PC-3 (cell line): ENCODE data around the gene C10orf71. TPM values are rescaled to one million over a fixed set of nuclear protein-coding genes. Genes with fewer than 3 reads are reported as not detected.

Source experiments
- ATAC-seq: fragments of 200-7000 bp; cut with Tn5 transposase; 2 replicates; pipeline ENCODE4 v1.9.1; 2020; ENCODE audit warnings: mild to moderate bottlenecking, moderate library complexity
- BruUV-seq: library from RNA; stranded (reverse); fragments of 400-500 nt; replicated peaks from 2 replicates; lab custom pipeline; 2021; lab: Mats Ljungman, UMichigan
- CTCF ChIA-PET: fragments of 300-600 bp; sonication (Branson Sonifier 250); formaldehyde crosslinking; loops from one replicate; lab custom pipeline; 2022; ENCODE audit warnings: antibody characterized with exemption; lab: Charles Lee
- POLR2A ChIA-PET: fragments of 300-600 bp; sonication (Branson Sonifier 250); formaldehyde crosslinking; loops from one replicate; lab custom pipeline; 2022; ENCODE audit warnings: antibody characterized with exemption; ENCODE audit not compliant: unreplicated experiment; lab: Charles Lee
- DNase-seq: peaks from one replicate; pipeline ENCODE4 v3.0.0-alpha.2; 2015
- H2AFZ ChIP-seq: fragments of 300-600 bp; sonication (generic); 2 replicates; pipeline ENCODE4 v1.6.0; 2016; ENCODE audit warnings: antibody characterized with exemption, low read length
- H3F3A ChIP-seq: fragments of 300-600 bp; sonication (generic); one replicate; pipeline ENCODE4 v1.6.0; 2017; ENCODE audit warnings: antibody characterized with exemption, low read length, control low read depth, mild to moderate bottlenecking; ENCODE audit not compliant: unreplicated experiment
- H3K27ac ChIP-seq: fragments of 300-600 bp; sonication (generic); 2 replicates; pipeline ENCODE4 v1.5.1; 2016; ENCODE audit warnings: mild to moderate bottlenecking, low read length
- H3K27me3 ChIP-seq: fragments of 300-600 bp; sonication (generic); 2 replicates; pipeline ENCODE4 v1.6.1; 2016; ENCODE audit warnings: low read length, mixed read lengths
- H3K36me3 ChIP-seq: fragments of 300-600 bp; sonication (generic); 2 replicates; pipeline ENCODE4 v1.6.1; 2016; ENCODE audit warnings: low read depth, mixed run types, low read length, mixed read lengths
- H3K4me1 ChIP-seq: fragments of 300-600 bp; sonication (generic); 2 replicates; pipeline ENCODE4 v1.5.1; 2016; ENCODE audit warnings: low read length; ENCODE audit not compliant: insufficient read depth
- H3K4me2 ChIP-seq: fragments of 300-600 bp; sonication (generic); 2 replicates; pipeline ENCODE4 v1.6.0; 2016; ENCODE audit warnings: low read length
- H3K4me3 ChIP-seq: fragments of 300-600 bp; sonication (generic); 2 replicates; pipeline ENCODE4 v1.5.1; 2016; ENCODE audit warnings: mild to moderate bottlenecking, low read length, mixed read lengths
- H3K79me2 ChIP-seq: fragments of 300-600 bp; sonication (generic); 2 replicates; pipeline ENCODE4 v1.6.1; 2017; ENCODE audit warnings: low read length, mixed read lengths
- H3K9ac ChIP-seq: fragments of 300-600 bp; sonication (generic); 2 replicates; pipeline ENCODE4 v1.6.0; 2016; ENCODE audit warnings: mild to moderate bottlenecking, low read length
- H3K9me2 ChIP-seq: fragments of 300-600 bp; sonication (generic); replicated peaks from 2 replicates; pipeline ENCODE4 v1.6.1; 2016; ENCODE audit warnings: mixed run types, low read length, mixed read lengths
- H3K9me3 ChIP-seq: fragments of 300-600 bp; sonication (generic); 2 replicates; pipeline ENCODE4 v1.6.1; 2016; ENCODE audit warnings: low read length, mixed read lengths
- H4K20me1 ChIP-seq: fragments of 300-600 bp; sonication (generic); 2 replicates; pipeline ENCODE4 v1.6.1; 2016; ENCODE audit warnings: low read length, mixed read lengths
- CTCF ChIP-seq: fragments of 300-600 bp; sonication (generic); conservative IDR thresholded peaks from 2 replicates; pipeline ENCODE4 v1.5.1; 2017; ENCODE audit warnings: antibody characterized with exemption, low read depth, mild to moderate bottlenecking, low read length
- EZH2 ChIP-seq: fragments of 300-600 bp; sonication (generic); IDR thresholded peaks from one replicate; pipeline ENCODE4 v1.6.1; 2017; ENCODE audit warnings: antibody characterized with exemption, mild to moderate bottlenecking, low read length; ENCODE audit not compliant: unreplicated experiment
- EZH2phosphoT487 ChIP-seq: fragments of 300-600 bp; sonication (generic); IDR thresholded peaks from 2 replicates; pipeline ENCODE4 v1.6.1; 2018; ENCODE audit warnings: mild to moderate bottlenecking, antibody characterized with exemption, low read length, borderline replicate concordance
- intact Hi-C: fragments of 100-400 bp; cut with micrococcal nuclease; formaldehyde crosslinking; loops from 2 replicates; pipeline ENCODE4 v1.9.0; 2023
- total RNA-seq: library from RNA; depleted of rRNA; stranded (reverse); fragments of >200 nt; gene quantifications from 2 replicates; pipeline ENCODE4 v1.2.3, GENCODE V29; 2014

The C10orf71 gene
- total RNA-seq, 1 experiment from 2014 or later, result not detected

- Histone ChIP-seq H2AFZ (no peak overlapping the region), H3K4me3 (no peak overlapping the region), H3K4me1 (peaks cover 19% of the 10 kb centered on the region), H3K36me3 (no peaks in the 10 kb centered on the region), H4K20me1 (no peaks in the 10 kb centered on the region), H3K9ac (no peak overlapping the region), H3K9me2 (no peaks in the 10 kb centered on the region), H3K79me2 (no peaks in the 10 kb centered on the region), H3K9me3 (no peaks in the 10 kb centered on the region), H3K4me2 (no peak overlapping the region), H3K27me3 (peaks cover 14% of the 10 kb centered on the region; the same call in 1 of the 2 replicates), H3F3A (no peaks in the 10 kb centered on the region), H3K27ac (no peak overlapping the region)
- POLR2A ChIA-PET, result no interaction called here
- ATAC-seq, result no peak
- no TSS peak for BruUV-seq
- TF ChIP-seq CTCF (no peak), EZH2 (no peak), EZH2phosphoT487 (no peak)
- CTCF ChIA-PET, result no interaction called here
- intact Hi-C loops, result no loop called here
- no peak for DNase-seq
These were observed 57.2 kb downstream of the C10orf71 start for GRCh38 chr10:49356181-49356580.

- no peaks in the 10 kb centered on the region for H3F3A ChIP-seq
- H3K79me2 ChIP-seq, result no peaks in the 10 kb centered on the region
- no TSS peak for BruUV-seq
- CTCF ChIA-PET, result no interaction called here
- H3K9me3 ChIP-seq, result no peaks in the 10 kb centered on the region
- peaks cover 12% of the 10 kb centered on the region for H3K4me1 ChIP-seq
- no peaks in the 10 kb centered on the region for H3K36me3 ChIP-seq
- no peak overlapping the region for H2AFZ ChIP-seq
- no peak for TF ChIP-seq CTCF
- TF ChIP-seq EZH2, result no peak
- no peak for TF ChIP-seq EZH2phosphoT487
- no peaks in the 10 kb centered on the region for H3K9me2 ChIP-seq
- ATAC-seq (no peak), DNase-seq (no peak)
- POLR2A ChIA-PET, result no interaction called here
- H4K20me1 ChIP-seq, result no peaks in the 10 kb centered on the region
- peaks cover 17% of the 10 kb centered on the region; the same call in 1 of the 2 replicates for H3K27me3 ChIP-seq
- intact Hi-C loops, result no loop called here
- H3K4me3 ChIP-seq, result no peak overlapping the region
- H3K9ac ChIP-seq, result no peak overlapping the region
- no peak overlapping the region for H3K4me2 ChIP-seq
- H3K27ac ChIP-seq, result no peak overlapping the region
These were observed 58.0 kb downstream of the C10orf71 start for GRCh38 chr10:49356944-49357343.

DNA sequence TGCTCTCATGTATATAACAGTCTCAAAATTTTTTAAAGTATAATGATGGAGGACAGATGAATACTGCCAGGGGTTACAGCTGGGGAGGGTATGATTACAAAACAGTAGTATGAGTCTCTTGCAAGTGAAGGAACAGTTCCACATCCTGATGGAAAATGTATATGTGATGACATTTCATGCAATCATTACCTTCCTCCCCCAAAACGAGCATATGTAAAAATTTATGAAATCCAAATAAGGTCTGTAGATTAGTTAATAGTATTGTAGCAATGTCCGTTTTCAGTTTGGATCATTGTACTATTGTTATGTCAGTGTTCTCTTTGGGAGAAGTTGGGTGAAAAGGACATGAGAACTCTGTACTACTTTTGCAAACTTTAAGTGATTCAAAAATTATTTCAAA is 58.9 kb downstream of the C10orf71 start:
- H3K4me2 ChIP-seq, result no peak overlapping the region
- H3K79me2 ChIP-seq, result no peaks in the 10 kb centered on the region
- no peak overlapping the region for H3K4me3 ChIP-seq
- no peak overlapping the region for H3K27ac ChIP-seq
- ChIA-PET CTCF (no interaction called here), POLR2A (no interaction called here)
- H3K9me2 ChIP-seq, result no peaks in the 10 kb centered on the region
- 0 out of 2 replicates have a peak, but pooled peaks cover 6% of the 10 kb centered on the region for H3K4me1 ChIP-seq
- DNase-seq (no peak), ATAC-seq (no peak)
- H3F3A ChIP-seq, result no peaks in the 10 kb centered on the region
- no peak overlapping the region for H2AFZ ChIP-seq
- no peaks in the 10 kb centered on the region for H4K20me1 ChIP-seq
- no TSS peak for BruUV-seq
- no peaks in the 10 kb centered on the region for H3K36me3 ChIP-seq
- peaks cover 27% of the 10 kb centered on the region for H3K27me3 ChIP-seq
- intact Hi-C loops, result no loop called here
- H3K9ac ChIP-seq, result no peak overlapping the region
- no peaks in the 10 kb centered on the region for H3K9me3 ChIP-seq
- no peak for TF ChIP-seq EZH2phosphoT487
- TF ChIP-seq EZH2, result no peak
- no peak for TF ChIP-seq CTCF
